Mucosa of descending colon (tissue), 3 donors: ENCODE data around the gene UPF3A. TPM values are rescaled to one million over a fixed set of nuclear protein-coding genes. Genes with fewer than 3 reads are reported as not detected.
A peak's percentile ranks its signal among the peaks of the same experiment; 100 is the strongest.
"Not testable (repeated sequence)": the region's sequence is repeated elsewhere in the genome, so short reads cannot be mapped to it uniquely, and the experiment has no call there.

Source experiments
- ATAC-seq: fragments of 200-7000 bp; cut with Tn5 transposase; one replicate; pipeline ENCODE4 v1.9.1; 2020; ENCODE audit warnings: mild to moderate bottlenecking, moderate library complexity
- DNase-seq, 3 donors: peaks; one replicate each; pipeline ENCODE4 v3.0.0-alpha.2; 2020
- H3K36me3 ChIP-seq: fragments of 200-600 bp; one replicate; pipeline ENCODE4 v1.8.0; 2021; ENCODE audit warnings: low read depth, mild to moderate bottlenecking
- H3K4me1 ChIP-seq: fragments of 200-600 bp; one replicate; pipeline ENCODE4 v1.8.0; 2021; ENCODE audit warnings: low read depth, mild to moderate bottlenecking
- H3K4me3 ChIP-seq: fragments of 200-600 bp; one replicate; pipeline ENCODE4 v1.8.0; 2021; ENCODE audit warnings: mild to moderate bottlenecking
- H3K9me3 ChIP-seq: fragments of 200-600 bp; one replicate; pipeline ENCODE4 v1.8.0; 2021; ENCODE audit warnings: mild to moderate bottlenecking
- intact Hi-C, 2 donors: fragments of 100-400 bp; cut with DNase I in 1 of 2; cut with micrococcal nuclease in 1 of 2; formaldehyde crosslinking; loops; one replicate each; pipeline versions ENCODE4 v1.11.0 to v1.11.1; 2022; cut with DNase I, micrococcal nuclease
- total RNA-seq, 3 donors: library from RNA; stranded (reverse); fragmentation: NEBNext Ultra II Directional in 2 of 3; extraction: Animal tissue kit (Norgen Biotek cat#: 25700) in 2 of 3; gene quantifications; one replicate each; pipeline versions ENCODE4 v1.2.1 to v1.2.4, GENCODE V29; 2021 to 2023
- TF ChIP-seq, protein P1 (sequence below): fragments of 200-600 bp; IDR thresholded peaks from one replicate; pipeline ENCODE4 v1.8.0; 2022; ENCODE audit warnings: antibody characterized with exemption, mild to moderate bottlenecking
- donor health status: DM: no; HTN: no; CAD: no; lungs with moderate emphysema.
- donor health status: DM: no; HTN: no; CAD: no.
- donor health status: DM: no; HTN: yes; CAD: no.

UPF3A gene
- total RNA-seq, 3 donors from 2014 or later, result 35.6 to 41.6 (median 41.0) TPM

DNA sequence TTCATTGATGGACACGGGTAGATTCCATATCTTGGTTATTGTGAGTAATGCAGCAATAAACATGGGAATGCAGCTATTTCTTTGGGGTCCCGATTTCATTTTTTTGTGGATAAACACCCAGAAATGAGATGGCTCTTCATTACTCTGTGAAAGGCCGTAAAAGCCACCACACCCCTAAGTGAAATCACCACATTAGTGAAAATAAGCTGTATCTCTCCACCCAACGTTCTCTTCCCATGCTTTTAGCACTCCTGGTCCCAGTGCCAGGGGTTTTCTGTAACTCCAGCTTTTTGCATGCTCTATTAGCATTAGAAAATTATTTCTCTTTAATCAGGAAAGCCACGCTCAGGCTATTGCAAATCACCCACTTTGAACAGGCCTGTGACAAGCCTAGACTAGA lies 48.7 kb downstream of the UPF3A start:
- peaks cover 5% of the 10 kb centered on the region for H3K4me1 ChIP-seq
- TF ChIP-seq, protein P1, sequence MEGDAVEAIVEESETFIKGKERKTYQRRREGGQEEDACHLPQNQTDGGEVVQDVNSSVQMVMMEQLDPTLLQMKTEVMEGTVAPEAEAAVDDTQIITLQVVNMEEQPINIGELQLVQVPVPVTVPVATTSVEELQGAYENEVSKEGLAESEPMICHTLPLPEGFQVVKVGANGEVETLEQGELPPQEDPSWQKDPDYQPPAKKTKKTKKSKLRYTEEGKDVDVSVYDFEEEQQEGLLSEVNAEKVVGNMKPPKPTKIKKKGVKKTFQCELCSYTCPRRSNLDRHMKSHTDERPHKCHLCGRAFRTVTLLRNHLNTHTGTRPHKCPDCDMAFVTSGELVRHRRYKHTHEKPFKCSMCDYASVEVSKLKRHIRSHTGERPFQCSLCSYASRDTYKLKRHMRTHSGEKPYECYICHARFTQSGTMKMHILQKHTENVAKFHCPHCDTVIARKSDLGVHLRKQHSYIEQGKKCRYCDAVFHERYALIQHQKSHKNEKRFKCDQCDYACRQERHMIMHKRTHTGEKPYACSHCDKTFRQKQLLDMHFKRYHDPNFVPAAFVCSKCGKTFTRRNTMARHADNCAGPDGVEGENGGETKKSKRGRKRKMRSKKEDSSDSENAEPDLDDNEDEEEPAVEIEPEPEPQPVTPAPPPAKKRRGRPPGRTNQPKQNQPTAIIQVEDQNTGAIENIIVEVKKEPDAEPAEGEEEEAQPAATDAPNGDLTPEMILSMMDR, result no peak
- ATAC-seq, result no peak
- H3K4me3 ChIP-seq, result no peak overlapping the region
- no peaks in the 10 kb centered on the region for H3K9me3 ChIP-seq
- intact Hi-C loops, result no loop called here
- H3K36me3 ChIP-seq, result peaks cover under 1% of the 10 kb centered on the region
- DNase-seq, result no peak

DNA sequence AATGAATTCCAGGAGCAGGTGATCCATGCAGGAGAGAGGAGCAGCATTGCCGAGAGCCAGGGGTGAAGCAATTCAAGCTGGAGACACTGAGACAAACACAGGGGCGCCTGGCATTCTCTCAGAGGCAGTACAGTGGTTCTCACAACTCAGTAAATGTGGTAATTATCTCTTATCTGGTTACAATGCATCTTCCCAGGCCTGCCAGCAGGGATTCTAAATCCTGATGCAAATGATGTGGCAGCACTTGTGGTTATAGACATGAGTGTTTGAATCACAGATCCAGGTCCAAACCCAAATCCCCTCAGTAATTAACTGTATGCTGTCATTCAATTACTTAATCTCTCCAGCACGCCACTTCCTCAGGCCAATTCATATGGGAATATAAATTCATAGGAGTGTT lies 52.5 kb downstream of the UPF3A start:
- intact Hi-C loops, H3K9me3 ChIP-seq, ATAC-seq, H3K4me3 ChIP-seq, H3K36me3 ChIP-seq, H3K4me1 ChIP-seq, DNase-seq: not testable (repeated sequence)

DNA sequence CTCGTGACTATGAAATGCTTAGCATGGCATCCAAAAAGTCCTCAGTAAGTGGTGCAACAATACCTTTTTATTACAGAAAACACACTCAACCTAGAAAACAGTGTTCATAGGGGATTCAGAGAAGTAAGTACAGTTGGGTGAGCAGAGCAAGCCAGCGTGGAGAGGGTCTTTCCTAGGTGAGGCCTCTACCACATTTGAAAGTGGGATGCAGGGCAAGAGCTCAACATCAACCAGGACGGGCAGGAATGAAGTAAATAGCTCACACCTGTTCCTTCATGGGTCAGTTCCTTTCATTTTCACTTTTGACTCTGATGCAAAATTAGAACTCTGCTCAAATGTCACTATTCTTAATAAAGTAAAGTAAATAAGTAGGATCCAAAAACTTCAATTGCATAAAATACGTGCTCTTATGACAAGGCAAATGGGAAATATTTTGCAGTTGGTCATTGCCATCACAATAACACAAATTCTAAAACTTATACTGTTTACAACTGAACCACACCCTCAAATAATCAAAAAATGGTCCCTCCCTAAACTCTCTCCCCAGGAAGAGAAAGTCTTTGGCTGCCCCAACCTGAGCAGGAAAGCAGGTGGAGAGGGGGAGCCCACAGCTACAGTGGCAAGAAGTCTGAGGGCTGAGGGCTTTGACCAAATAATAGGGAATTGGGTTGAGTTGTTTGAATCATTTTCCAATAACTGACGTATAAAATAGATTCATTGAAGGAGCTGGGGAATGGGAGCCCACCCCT lies 53.1 kb downstream of the UPF3A start:
- H3K9me3 ChIP-seq, result no peaks in the 10 kb centered on the region
- no peaks in the 10 kb centered on the region for H3K4me1 ChIP-seq
- intact Hi-C loops, result no loop called here
- DNase-seq (no peak), ATAC-seq (peak; percentile 40)
- no peak overlapping the region for H3K4me3 ChIP-seq
- TF ChIP-seq, protein P1, result no peak
- no peaks in the 10 kb centered on the region for H3K36me3 ChIP-seq

DNA sequence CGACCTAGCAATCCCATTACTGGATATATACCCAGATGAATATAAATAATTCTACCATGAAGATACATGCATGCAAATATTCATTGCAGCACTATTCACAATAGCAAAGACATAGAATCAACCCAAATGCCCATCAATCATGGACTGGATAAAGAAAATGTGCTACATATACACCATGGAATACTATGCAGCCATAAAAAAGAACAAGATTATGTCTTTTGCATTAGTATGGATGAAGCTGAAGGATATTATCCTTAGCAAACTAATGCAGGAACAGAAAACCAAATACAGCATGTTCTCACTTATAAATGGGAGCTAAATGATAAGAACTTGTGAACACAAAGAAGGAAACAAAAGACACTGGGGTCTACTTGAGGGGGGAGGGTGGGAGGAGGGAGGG lies 55.1 kb downstream of the UPF3A start:
- H3K9me3 ChIP-seq, H3K4me1 ChIP-seq, H3K4me3 ChIP-seq, H3K36me3 ChIP-seq, DNase-seq, intact Hi-C loops, ATAC-seq: not testable (repeated sequence)

DNA sequence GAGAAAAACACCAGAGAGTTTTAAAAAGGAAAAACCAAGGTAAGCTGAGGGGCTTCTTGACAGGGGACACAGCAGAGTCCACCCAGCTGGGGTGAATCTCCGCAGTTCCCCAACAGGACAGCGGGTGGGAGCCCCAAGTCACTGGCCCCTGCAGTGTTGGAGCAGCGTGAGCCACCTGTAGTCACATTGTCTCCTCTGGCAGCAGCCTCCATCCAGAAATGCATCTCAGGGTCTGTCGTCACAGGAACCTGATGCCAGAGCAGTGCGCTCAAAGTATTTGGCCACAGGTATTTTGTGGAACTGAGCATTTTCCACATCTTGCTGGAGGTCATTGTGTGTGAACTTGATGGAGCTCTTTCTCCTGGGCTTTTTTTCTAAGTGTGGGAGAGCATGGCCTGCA lies 57.6 kb downstream of the UPF3A start:
- intact Hi-C loops, result no loop called here
- Histone ChIP-seq H3K9me3 (no peaks in the 10 kb centered on the region), H3K36me3 (no peaks in the 10 kb centered on the region), H3K4me3 (no peak overlapping the region), H3K4me1 (no peaks in the 10 kb centered on the region)
- DNase-seq (no peak), ATAC-seq (no peak)
- TF ChIP-seq, protein P1, result no peak

DNA sequence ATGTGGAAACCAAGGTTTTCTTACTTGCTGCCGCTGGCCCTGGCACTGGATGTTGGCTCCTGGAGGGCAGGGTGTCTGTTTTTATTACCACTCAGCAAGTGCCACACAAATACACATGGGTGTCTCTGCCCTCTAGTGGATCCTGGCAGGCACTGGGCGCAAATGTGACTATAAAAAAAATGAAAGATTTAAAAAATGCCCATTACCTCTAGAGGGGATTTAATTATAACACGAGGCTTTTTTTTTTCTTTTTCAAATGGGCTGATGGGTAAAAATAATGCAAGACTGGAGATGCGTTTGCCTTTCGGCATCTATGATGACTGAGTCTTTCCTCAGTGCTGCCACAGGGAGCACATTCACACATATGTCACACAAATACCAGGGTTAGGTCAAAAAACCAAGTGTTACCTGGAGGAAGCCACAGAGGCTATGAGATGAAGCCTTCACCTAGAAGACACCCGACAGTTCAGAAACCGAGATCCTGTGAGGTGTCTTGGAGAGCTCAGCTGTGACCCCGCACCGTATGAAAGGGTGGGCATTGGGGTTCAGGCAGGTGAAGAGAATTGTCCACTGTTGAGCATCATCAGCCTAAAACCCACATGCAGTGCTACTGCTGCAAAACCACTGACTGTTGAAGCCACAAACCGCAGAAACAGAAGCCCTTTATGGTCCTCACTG lies 58.6 kb downstream of the UPF3A start:
- TF ChIP-seq, protein P1, result peak; percentile 56
- Histone ChIP-seq H3K36me3 (no peaks in the 10 kb centered on the region), H3K4me3 (no peak overlapping the region), H3K9me3 (no peaks in the 10 kb centered on the region), H3K4me1 (no peaks in the 10 kb centered on the region)
- intact Hi-C loops, result no loop called here
- peak; percentile 57 for ATAC-seq
- DNase-seq, result peak in 2 of 3 donors; percentile 53 to 59
